UCSD-AML1 (cell line): ENCODE results near the gene NLE1.
"Not testable (repeated sequence)": the region's sequence is repeated elsewhere in the genome, so short reads cannot be mapped to it uniquely, and the experiment has no call there.

Experiments used
- DNase-seq: peaks from one replicate; lab custom pipeline; 2025; ENCODE audit not compliant: unreplicated experiment; lab: John Stamatoyannopoulos, UW

NLE1 gene

GRCh38 chr17:35162755-35163154 is 20.7 kb upstream of the NLE1 start:
- DNase-seq, result no peak

GRCh38 chr17:35161281-35161761 is 19.2 kb upstream of the NLE1 start:
- DNase-seq, result no peak

DNA sequence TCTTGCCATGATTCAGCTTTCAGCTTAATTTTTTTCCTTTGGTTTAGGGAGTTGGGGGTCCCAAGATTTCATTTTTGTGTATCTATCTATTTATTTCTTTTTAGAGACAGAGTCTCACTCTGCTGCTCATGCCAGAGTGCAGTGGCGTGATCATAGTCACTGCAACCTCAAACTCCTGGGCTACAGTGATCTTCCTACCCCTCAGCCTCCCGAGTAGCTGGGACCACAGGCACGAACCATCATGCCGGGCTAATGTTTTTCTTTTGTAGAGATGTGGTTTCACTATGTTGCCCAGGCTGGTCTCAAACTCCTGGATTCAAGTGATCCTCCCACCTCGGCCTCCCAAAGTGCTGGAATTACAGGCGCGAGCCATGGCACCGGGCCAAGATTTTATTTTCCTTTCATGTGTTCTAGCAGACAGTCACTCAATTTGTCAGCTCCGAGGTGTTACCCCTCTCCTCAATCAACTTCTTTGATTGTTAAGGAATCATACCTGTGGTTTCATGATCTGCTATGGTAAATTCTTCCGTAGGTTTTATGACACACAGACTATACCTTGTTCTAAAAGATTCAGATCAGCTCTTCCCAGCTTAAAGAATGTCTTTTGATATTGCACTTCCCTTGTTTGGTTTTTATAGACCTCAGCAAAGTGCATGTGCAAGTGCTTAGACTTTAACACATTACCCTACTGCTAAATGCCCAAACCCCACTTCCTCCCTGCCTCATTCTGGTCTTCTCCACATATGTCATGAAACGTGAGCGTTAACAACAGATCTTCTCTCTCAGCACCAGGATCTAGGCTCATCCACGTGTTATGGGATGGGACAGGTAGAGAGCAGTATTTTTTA is 18.5 kb upstream of the NLE1 start:
- no peak for DNase-seq

DNA sequence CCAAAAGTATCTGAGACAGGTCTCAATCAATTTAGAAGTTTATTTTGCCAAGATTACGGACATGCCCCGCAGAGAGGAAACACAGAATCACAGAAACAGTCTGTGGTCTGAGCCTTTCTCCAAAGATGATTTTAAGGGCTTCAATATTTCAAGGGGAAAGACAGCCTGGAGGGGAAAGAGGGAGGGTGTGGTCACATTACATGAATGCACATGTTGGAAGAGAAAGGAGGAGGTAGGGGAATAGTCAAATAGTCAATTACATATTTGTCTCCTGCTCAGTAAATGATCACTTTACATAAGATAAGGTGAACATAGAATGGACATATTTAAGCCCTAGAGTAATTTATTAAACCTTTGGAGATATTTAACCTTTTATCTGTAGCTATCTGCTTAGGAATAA is 17.8 kb upstream of the NLE1 start:
- no peak for DNase-seq

GRCh38 chr17:35155246-35155645 is 13.1 kb upstream of the NLE1 start:
- DNase-seq, result no peak

GRCh38 chr17:35154196-35155165 is 12.4 kb upstream of the NLE1 start:
- DNase-seq, result no peak

- no peak for DNase-seq
These were observed 10.5 kb upstream of the NLE1 start for GRCh38 chr17:35152421-35153140.

- DNase-seq, result not testable (repeated sequence)
These were observed 9.0 kb upstream of the NLE1 start for GRCh38 chr17:35151080-35151479.

GRCh38 chr17:35149941-35150340 is 7.8 kb upstream of the NLE1 start:
- DNase-seq, result no peak

DNA sequence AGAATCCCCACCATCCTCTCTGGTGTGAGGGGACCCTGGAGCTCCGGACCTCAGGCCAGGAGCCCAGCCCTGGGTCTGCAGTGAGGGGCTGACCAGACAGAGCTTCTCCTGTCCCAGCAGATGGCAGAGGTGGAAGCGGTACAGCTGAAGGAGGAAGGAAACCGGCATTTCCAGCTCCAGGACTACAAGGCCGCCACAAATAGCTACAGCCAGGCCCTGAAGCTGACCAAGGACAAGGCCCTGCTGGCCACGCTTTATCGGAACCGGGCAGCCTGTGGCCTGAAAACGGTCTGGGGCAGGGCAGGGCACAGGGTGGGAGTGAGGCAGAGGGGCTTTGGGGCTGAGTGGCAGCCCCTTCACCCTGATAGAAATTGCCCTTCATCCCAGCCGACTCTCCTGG is 6.0 kb upstream of the NLE1 start:
- peak; percentile 28 for DNase-seq

DNA sequence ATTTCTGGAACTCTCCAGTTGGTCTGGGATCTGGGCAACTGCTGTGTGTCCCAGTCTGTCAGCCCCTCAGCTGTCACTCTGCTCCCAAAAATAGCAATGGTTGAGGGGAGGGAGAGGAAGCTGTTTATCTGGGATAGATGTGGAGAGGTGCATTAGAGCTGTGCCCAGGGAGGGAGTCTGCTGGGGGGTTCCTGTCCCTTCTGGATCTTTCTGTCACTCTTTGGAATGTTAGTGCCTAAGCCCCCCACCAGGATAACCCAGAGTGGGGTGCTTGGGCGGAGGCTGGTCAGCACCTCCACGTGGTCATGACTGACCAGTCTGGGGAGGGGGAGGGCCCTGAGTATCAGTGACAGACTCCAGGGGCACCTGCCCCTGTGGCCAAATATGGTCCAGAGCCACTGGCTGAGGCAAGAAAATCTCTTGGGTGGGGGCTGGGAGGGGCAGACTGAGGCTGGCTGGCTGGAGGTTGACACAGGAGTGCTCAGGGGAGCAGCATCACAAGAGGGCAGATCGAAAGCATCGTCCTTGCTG is 5.3 kb upstream of the NLE1 start, which contains the start of gene UNC45B:
TSS of gene UNC45B (plus strand) at position 443 of the 531 bp plus-strand sequence. CDS start 447 bp downstream, outside the sequence.
- no peak for DNase-seq

DNA sequence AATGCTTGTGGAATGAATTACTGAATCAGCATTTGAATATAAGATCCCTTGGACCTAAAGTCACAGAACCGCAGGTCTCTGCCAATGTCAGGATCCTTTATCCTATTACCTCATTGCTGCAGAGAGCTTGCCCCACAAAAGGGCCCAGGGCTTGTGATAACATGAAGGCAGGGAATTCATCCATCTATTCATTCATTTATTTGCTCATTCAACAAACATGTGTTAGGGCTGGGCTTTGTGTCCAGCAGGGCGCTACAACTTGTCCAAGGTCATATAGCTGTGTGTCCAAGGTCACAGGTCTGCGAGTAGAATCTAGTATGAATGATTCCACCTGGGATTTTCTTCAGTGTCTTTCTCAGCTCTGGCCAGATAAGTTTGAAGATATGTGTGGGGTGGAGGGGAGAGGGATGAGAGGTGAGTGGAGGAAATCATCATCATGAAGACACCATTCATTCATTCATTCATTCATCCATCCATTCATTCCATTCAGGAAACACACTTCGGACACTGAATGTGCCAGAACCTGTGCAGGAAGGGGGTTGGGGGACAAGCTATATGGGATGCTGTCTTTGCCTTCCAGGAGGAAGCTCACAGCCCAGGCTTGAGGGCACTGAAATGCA is 4.2 kb upstream of the NLE1 start:
- DNase-seq, result no peak

- DNase-seq, result no peak
These were observed 2.7 kb upstream of the NLE1 start for GRCh38 chr17:35144840-35145239.

DNA sequence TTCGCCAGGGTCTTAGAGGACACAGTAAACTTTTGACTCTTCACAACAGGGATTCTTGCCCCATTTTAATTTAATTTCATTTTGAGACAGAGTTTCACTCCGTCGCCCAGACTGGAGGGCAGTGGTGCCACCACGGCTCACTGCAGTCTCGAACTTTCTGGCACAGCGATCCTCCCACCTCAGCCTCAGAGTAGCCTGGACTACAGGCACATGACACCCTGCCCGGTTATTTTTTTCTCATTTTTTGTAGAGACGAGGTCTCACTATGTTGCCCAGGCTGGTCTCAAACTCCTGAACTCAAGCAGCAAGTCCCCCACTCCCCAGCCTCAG is 329 bp upstream of the NLE1 start:
- no peak for DNase-seq

- no peak for DNase-seq
These were observed 3.9 kb downstream of the NLE1 start for GRCh38 chr17:35138218-35138617.

- no peak for DNase-seq
These were observed 6.8 kb downstream of the NLE1 start for GRCh38 chr17:35135322-35135721.

GRCh38 chr17:35132816-35133550 is 9.1 kb downstream of the NLE1 start:
- DNase-seq, result no peak

DNA sequence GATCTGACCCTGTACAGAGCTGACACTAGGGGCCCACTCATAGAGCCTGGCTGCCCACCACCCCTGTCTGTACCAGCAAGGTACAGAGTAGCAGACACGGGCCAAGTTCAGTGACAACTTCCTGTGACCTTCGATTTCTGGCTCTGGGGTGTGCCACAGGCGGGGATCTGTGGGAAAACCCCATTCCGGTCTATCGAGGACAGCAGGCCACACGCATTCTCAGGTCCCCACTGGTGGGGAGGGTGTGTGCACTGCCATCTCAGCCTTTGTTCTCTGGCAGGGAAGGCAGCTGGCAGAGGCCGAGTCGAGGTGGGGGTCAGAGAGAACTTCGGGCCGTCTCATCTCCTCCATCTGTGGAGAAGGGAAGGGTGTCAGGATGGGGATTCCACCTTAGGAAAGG is 10.0 kb downstream of the NLE1 start:
- no peak for DNase-seq

DNA sequence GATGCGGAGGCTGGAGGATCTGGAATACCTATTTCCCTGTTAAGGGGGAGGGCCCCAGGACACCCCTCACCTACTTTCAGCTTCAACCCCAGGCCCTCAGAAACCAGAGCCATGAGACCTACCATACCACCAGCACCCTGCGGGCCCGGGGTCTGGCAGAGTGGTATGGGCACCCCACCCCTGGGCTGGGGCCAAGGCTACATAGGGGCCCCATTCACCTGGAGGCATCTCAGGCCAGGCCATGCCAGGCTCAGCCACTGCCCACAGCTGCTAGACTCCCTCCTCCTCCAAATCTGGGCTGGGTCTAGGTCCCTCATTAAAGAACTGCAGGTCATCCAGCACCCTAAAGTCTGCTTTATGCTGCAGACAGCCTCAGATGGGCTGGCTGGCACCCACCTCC is 11.7 kb downstream of the NLE1 start:
- DNase-seq, result no peak

DNA sequence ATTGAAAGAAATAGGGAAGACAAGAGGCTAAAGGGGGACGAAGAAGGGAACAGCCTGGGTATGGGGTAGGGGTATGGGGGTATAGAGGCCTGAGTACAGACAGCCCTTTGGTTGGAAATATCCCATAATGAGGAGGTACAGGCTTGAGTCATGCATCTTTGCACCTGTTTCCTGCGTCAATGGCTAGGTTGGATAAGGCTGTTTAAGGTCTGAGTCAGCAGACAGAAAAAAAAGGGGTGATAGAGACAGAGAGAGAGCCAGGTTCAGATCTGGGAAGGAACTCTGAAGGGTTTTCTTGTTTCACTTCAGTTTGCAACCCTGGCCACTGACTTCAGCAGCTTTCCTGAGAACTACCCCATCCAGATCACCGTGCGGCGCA is 12.1 kb downstream of the NLE1 start:
- no peak for DNase-seq
